Panc1 (cell line): ENCODE measurements around the gene SMURF1. TPM values are rescaled to one million over a fixed set of nuclear protein-coding genes. Genes with fewer than 3 reads are reported as not detected.

ENCODE experiments used
- ATAC-seq: fragments of 200-7000 bp; cut with Tn5 transposase; 2 replicates; pipeline ENCODE4 v1.9.1; 2020; ENCODE audit warnings: mild to moderate bottlenecking, moderate library complexity
- BruUV-seq: library from RNA; stranded (reverse); fragments of 400-500 nt; replicated peaks from 2 replicates; lab custom pipeline; 2021; lab: Mats Ljungman, UMichigan
- CTCF ChIA-PET: fragments of 300-600 bp; sonication (Branson Sonifier 250); formaldehyde crosslinking; loops from one replicate; lab custom pipeline; 2022; ENCODE audit warnings: antibody characterized with exemption; lab: Charles Lee
- POLR2A ChIA-PET: fragments of 300-600 bp; sonication (Branson Sonifier 250); formaldehyde crosslinking; loops from one replicate; lab custom pipeline; 2022; ENCODE audit warnings: antibody characterized with exemption; lab: Charles Lee
- DNase-seq: peaks from one replicate; pipeline ENCODE4 v3.0.0-alpha.2; 2010; ENCODE audit warnings: low read depth, low spot score
- H3K27ac ChIP-seq: 2 replicates; pipeline ENCODE4 v1.5.1; 2011; ENCODE audit warnings: mild to moderate bottlenecking, low read length, inconsistent platforms
- H3K27me3 ChIP-seq: fragments of 200-500 bp; sonication (Bioruptor generic); 2 replicates; pipeline ENCODE4 v1.6.0; 2014; ENCODE audit warnings: low read length, inconsistent platforms; ENCODE audit not compliant: control insufficient read depth, insufficient read depth
- H3K36me3 ChIP-seq: fragments of 200-500 bp; sonication (Bioruptor generic); 2 replicates; pipeline ENCODE4 v1.5.1; 2014; ENCODE audit warnings: inconsistent platforms, mild to moderate bottlenecking, low read length, moderate library complexity; ENCODE audit not compliant: control insufficient read depth, insufficient read depth
- H3K4me1 ChIP-seq: 2 replicates; pipeline ENCODE4 v1.5.1; 2011; ENCODE audit warnings: inconsistent platforms, mild to moderate bottlenecking, low read length, moderate library complexity; ENCODE audit not compliant: control insufficient read depth, insufficient read depth
- H3K4me3 ChIP-seq, 2 experiments: 2 replicates each; pipeline ENCODE4 v1.5.1; 2011 to 2012; ENCODE audit warnings: low read depth in 2 of 2, low read length in 2 of 2, mild to moderate bottlenecking in 2 of 2, inconsistent platforms in 1 of 2, moderate library complexity in 1 of 2
- H3K9me3 ChIP-seq: fragments of 200-500 bp; sonication (Bioruptor generic); 2 replicates; pipeline ENCODE4 v1.5.1; 2014; ENCODE audit warnings: low read depth, mild to moderate bottlenecking, inconsistent platforms, low read length, moderate library complexity; ENCODE audit not compliant: control insufficient read depth, insufficient read depth
- CTCF ChIP-seq: fragments of 450-650 bp; IDR thresholded peaks from 2 replicates; pipeline ENCODE4 v1.5.1; 2017; ENCODE audit warnings: mild to moderate bottlenecking
- POLR2AphosphoS5 ChIP-seq: IDR thresholded peaks from 2 replicates; pipeline ENCODE4 v1.6.1; 2012; ENCODE audit warnings: mild to moderate bottlenecking, low read depth, low read length, moderate library complexity
- REST ChIP-seq, 2 experiments: IDR thresholded peaks; 2 replicates each; pipeline ENCODE4 v1.6.1; 2011 to 2012; ENCODE audit warnings: low read depth in 2 of 2, control low read depth in 1 of 2, low read length in 1 of 2, mild to moderate bottlenecking in 1 of 2, moderate library complexity in 1 of 2; ENCODE audit not compliant: insufficient read depth in 1 of 2
- SIN3A ChIP-seq: IDR thresholded peaks from 2 replicates; pipeline ENCODE4 v1.6.1; 2012; ENCODE audit warnings: low read depth, mild to moderate bottlenecking, low read length, moderate library complexity, borderline replicate concordance; ENCODE audit not compliant: insufficient read depth
- TCF7L2 ChIP-seq: IDR thresholded peaks from 2 replicates; pipeline ENCODE4 v1.6.1; 2011; ENCODE audit warnings: mild to moderate bottlenecking, low read depth, low read length, inconsistent platforms
- in situ Hi-C: cut with HindIII; loops from 2 replicates; pipeline ENCODE4 v1.10.0; 2016; ENCODE audit warnings: low sequenced_read_pairs, low pct_unique_long_range_greater_than_20kb
- intact Hi-C: fragments of 100-400 bp; cut with micrococcal nuclease; formaldehyde crosslinking; loops from one replicate; pipeline ENCODE4 v1.10.0; 2022; ENCODE audit not compliant: unreplicated experiment
- total RNA-seq: library from RNA; stranded (reverse); gene quantifications from one replicate; pipeline ENCODE4 v1.2.1, GENCODE V29; 2021; ENCODE audit not compliant: unreplicated experiment

Gene SMURF1
- total RNA-seq, 1 experiment from 2014 or later: 47.0 TPM

- intact Hi-C loops (no loop called here), in situ Hi-C loops (no loop called here)
- ChIA-PET POLR2A (no interaction called here), CTCF (no interaction called here)
- Histone ChIP-seq H3K27me3 (no peaks in the 10 kb centered on the region), H3K9me3 (no peaks in the 10 kb centered on the region), H3K27ac (no peak overlapping the region), H3K4me1 (no peaks in the 10 kb centered on the region), H3K36me3 (no peaks in the 10 kb centered on the region), H3K4me3 (no peak overlapping the region)
- DNase-seq (no peak), ATAC-seq (no peak)
- TF ChIP-seq TCF7L2 (no peak), SIN3A (no peak), POLR2AphosphoS5 (no peak), CTCF (no peak)
- BruUV-seq: no TSS peak
These were observed 36.3 kb upstream of the SMURF1 start for GRCh38 chr7:99180067-99180650.

GRCh38 chr7:99177165-99177564 lies 33.3 kb upstream of the SMURF1 start:
- no peak overlapping the region for H3K27ac ChIP-seq
- intact Hi-C loops (no loop called here), in situ Hi-C loops (no loop called here)
- DNase-seq: no peak
- ATAC-seq: no peak
- no peaks in the 10 kb centered on the region for H3K4me1 ChIP-seq
- no peak overlapping the region for H3K4me3 ChIP-seq
- no peaks in the 10 kb centered on the region for H3K27me3 ChIP-seq
- H3K36me3 ChIP-seq: no peaks in the 10 kb centered on the region
- POLR2A ChIA-PET: no interaction called here
- CTCF ChIA-PET: no interaction called here
- TF ChIP-seq TCF7L2: no peak
- no peak for TF ChIP-seq CTCF
- no peak for TF ChIP-seq SIN3A
- no peak for TF ChIP-seq POLR2AphosphoS5
- TF ChIP-seq REST (IDR thresholded peaks at IDR 0.05; ENCODE audit: insufficient read depth in 1 of 2, low read depth in 2 of 2, low read length in 1 of 2): no peak
- H3K9me3 ChIP-seq: no peaks in the 10 kb centered on the region
- no TSS peak for BruUV-seq
